NCI-H1417 (cell line): ENCODE results near the gene DDX23.
"Not testable (repeated sequence)": the region's sequence is repeated elsewhere in the genome, so short reads cannot be mapped to it uniquely, and the experiment has no call there.

ENCODE experiments used
- DNase-seq, 3 experiments: peaks; one replicate each; lab custom pipeline; 2025; lab: John Stamatoyannopoulos, UW

DDX23 gene

DNA sequence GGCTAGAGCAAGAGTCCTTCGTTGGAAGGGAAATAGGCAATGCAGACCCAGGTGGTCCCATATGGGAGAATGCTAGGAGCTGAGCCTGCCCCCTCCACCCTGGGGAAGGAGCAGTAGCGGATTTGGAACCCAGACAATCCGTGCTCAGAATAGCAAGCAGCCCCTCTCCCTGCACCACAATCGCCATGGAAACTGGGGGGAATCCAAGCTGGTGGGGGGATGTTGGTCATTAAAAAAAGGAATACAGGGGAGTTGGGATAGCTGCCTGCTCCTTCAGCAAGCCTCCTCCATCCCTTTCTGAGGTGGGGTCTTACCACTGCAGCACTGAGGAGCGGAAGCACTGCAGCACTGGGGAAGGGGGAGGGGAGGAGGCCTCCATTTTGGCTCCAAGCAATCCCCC, 10.8 kb upstream of the DDX23 start:
- no peak for DNase-seq

DNA sequence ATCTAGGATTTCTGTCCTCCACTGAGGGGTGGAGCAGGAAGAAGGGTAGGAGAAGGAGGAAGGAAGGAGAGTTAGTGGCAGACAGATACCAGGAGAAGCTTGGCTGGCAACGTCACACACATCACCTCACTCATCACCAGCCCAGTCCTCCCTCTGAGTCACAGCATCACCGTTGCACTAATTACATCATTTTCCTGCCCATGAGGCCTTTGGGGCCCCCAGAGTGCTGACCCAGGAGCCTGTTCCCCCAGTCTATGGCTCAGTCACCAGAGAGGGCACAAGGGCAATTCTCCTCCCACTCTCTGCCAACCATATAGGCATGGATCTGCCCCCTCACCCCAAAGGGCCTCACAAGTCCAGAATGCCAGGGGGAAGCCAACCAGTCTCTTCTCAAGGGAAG, 9.1 kb upstream of the DDX23 start:
- no peak for DNase-seq

DNA sequence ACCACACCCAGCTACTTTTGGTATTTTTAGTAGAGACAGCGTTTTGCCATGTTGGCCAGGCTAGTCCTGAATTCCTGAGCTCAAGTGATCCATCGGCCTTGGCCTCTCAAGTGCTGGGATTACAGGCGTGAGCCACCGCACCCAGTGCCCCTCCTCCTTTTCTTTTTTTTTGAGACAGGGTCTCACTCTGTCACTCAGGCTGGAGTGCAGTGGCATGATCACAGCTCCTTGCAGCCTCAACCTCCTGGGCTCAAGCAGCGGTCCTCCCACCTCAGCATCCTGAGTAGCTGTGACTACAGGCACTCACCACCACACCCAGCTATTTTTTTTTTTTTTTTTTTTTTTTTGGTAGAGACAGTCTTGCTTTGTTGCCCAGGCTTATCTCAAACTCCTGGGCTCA, 8.3 kb upstream of the DDX23 start:
- not testable (repeated sequence) for DNase-seq

DNA sequence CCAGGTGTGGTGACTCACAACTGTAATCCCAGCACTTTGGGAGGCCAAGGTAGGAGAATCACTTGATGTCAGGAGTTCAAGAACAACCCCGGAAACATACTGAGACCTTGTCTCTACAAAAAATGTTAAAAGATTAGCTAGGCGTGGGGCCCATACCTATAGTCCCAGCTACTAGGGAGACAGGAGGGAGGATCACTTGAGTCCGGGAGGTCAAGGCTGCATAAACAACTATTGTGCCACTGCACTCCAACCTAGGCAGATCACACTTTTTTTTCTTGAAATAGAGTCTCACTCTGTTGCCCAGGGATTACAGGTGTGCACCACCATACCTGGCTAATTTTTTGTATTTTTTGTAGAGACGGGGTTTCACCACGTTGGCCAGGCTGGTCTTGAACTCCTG, 7.6 kb upstream of the DDX23 start:
- no peak for DNase-seq

DNA sequence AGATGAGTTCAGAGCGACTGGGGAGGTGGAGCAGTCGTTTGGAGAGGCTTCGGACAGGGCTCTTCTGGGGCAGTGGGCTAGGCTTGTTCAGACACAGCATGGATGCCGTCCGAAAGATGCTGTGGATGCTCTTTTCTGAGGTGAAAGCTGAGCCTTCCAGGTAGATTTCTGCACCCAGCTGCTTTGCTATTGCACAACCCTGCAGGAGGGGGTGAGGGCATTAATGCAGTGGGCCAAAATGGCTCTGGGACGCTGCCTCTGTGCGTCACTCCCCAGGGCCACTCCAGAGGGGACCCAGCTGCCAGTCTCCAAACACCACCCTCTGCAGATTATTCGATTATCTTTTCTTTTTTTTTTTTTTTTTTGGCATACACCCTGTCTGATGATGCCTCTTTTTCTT, 6.1 kb upstream of the DDX23 start:
- no peak for DNase-seq

DNA sequence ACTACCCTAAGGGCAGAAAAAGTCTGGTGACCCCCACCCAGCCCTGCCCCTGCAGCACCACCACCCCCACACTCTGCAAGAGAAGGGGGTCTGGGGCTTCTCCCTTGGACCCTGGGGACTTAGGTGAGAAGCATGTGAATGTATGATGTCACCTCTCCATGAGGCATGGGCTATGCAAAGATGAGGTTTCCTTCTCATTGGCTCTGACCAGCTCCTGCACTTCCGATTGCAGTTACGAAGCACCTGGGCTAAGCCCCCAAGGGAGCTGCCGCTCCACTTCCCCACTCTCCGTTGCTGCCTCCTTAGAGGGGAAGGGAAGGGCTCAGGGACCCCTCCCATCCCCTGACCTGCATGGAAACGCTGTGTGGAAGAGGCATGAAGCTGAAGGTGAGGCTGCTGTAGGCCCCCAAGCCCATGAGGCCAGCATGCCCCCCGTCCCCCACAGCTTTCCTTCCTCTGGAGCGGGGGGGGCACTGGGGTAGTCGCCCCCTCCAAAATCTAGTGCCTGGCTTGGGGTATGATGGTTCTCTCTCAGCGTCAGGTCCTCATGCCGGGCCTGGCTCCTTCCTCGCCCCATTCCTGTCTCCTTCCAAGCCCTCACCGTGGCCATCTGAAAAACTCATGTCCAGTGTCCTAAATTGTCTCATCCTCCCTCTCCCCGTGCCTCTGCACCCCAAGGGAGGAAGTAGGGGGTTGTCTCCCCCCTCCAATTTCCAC, 5.5 kb upstream of the DDX23 start:
- DNase-seq: no peak

DNA sequence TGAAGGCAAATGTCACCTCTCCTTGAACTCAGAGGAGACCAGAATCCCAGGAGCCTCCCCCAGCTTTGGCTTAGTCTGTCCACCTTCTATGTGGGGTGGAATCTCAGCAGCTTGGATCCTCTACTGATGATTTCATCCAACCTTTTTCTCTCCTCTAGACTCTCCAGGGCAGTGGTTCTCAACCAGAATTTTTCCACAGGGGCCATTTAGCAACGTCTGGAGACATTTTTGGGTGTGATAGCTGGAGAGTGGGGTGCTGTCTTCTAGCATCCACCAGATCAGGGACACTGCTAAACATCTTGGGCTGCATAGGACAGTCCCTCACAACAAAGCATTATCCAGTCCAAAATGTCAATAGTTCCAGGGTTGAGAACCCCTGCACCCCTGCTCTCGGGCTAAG, 4.4 kb upstream of the DDX23 start:
- no peak for DNase-seq

DNA sequence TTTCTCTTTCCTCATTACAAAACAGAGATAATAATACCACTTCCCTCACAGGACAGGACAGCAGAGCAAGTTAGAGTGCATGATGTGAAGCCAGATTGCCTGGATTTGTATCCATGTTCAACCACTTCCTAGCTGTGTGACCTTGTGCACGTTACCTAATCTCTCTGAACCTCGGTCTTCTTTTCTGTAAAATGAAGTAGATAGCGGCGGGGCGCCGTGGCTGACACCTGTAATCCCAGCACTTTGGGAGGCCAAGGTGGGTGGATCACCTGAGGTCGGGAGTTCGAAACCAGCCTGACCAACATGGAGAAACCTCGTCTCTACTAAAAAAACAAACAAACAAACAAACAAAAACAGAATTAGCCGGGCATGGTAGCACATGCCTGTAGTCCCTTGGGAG, 3.0 kb upstream of the DDX23 start:
- not testable (repeated sequence) for DNase-seq

DNA sequence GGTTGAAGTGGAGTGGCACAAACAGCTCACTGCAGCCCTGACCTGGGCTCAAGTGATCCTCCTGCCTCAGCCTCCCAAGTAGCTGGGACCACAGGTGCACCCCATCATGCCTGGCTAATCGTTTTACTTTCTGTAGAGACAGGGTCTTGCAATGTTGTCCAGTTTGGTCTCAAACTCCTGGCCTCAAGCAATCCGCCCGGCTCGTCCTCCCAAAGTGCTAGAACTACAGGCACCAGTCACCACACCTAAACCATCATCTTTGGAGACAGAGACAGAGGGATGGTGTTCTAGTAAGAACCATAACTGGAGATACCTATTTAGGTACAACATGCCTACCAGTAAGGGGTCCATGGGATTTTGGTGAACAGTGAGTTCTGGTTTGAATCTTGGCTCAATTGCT, 2.5 kb upstream of the DDX23 start:
- DNase-seq: no peak

DNA sequence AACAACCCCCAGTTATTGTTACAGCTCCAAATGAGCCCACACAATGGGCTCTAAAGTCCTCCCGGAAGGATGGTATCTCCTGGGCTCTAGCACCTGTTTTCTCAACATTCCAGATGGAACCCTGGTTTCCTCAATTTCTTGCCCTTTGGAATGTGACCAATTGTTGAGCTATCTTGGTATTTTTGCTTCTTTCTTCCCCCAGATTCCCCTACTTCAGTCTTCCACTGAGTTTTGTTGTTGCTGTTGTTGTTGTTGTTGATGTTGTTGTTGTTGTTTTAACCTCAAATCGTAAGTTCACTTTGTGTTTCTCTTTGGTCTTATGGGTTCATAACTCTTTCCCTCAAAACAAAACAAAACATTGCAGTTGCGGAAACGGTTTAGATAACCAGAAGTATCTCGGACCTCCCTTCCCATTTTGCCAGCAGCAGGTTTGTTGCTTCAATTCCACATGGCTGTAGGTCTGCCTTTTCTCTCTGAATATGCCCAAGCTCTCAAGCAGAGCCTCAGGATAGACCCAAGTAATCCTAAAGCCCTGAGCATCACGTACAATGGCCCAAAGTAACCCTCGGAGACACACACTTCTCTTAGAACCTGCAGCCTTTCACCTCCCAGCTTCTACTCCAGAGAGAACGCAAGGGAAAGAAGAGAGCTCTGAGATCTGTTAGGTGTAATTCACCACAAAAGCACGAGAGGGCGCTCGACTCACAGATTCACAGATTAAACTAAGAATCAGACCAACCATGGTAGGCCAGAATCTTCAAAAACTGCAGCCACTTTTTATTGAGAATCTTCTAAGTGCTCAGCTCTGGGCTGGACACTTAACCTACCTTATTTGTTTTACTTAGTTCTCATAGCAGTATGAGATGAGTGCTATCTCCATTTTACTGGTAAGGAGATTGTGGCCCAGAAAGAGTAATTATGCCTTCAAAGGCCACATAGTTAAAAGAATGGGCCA, 1.0 kb upstream of the DDX23 start:
- peak; percentile 88 to 97 (median 94) for DNase-seq

DNA sequence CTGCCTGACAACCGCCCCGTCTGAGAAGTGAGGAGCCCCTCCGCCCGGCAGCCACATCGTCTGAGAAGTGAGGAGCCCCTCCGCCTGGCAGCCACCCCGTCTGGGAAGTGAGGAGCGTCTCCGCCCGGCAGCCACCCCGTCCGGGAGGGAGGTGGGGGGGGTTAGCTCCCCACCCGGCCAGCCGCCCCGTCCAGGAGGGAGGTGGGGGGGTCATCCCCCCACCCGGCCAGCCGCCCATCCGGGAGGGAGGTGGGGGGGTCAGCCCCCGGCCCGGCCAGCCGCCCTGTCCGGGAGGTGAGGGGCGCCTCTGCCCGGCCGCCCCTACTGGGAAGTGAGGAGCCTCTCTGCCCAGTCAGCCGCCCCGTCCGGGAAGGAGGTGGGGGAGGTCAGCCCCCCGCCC, 9.9 kb downstream of the DDX23 start:
- not testable (repeated sequence) for DNase-seq

DNA sequence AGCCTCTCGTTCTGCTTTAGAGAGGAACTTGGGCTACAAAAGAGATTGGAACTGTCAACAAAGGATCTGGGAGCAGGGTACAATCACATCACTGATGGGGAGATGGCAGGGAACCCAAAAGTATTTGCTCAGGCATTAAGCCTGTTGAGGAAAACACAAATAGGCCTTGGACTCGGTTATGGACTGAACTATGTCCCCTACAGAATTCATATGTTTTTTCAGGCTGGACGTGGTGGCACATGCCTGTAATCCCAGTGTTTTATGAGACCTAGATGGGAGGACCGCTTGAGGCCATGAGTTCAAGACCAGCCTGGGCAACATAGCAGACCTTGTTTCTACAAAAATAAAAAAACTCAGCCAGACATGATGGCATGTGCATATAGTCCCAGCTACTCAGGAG, 13.9 kb downstream of the DDX23 start:
- DNase-seq: no peak

DNA sequence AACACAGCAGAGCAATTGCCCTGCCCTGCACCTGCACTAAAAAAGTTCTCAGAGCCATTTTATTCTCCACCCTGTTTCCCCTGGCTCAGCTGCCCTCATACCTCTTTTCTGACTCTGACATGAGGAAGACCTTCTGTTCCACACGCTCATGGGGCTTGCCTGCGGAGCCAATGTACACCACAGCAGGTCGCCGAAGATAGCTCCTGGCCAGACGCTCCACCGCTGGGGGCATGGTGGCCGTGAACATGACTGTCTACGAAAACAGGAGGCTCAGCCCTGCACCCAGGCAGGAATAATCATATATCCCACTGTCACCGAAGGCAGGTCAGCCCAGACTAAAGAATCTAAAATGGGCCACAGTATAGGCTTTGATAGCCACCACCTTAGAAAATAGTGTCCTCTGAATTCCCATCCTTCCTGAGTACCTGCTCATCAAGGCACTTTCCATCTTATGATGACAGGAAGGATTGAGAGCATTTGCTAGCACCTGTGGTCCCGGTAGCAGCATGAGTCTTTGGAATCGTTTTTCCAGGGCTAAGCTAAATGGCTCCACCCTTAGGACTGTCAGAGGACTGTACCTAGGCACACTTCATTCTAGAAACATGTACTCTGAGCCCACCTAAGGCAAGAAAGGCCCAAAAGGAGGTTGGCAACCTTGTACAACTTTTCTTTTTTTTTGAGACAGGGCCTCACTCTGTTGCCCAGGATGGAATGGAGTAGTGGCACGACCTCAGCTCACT, 19.5 kb downstream of the DDX23 start:
- no peak for DNase-seq

DNA sequence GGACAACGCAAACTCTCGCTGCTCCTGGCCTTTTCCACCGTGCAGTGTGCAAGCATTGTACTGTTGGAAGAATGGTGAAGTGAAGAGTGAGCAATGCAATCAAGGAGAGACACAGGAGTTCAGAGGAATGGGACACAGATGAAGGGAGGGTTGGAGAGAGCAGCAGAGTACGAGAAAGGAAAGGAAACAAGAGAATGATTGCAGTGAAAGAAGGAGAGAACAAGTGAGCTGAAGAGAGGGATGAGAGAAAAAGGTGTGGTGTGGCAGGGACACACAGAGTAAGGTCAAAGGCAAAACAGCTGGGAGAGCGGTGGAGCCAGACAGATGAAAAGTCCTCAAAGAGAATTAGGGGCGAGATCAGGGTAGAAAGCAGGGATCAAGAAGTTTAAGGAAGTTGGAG, 20.7 kb downstream of the DDX23 start:
- DNase-seq: no peak

DNA sequence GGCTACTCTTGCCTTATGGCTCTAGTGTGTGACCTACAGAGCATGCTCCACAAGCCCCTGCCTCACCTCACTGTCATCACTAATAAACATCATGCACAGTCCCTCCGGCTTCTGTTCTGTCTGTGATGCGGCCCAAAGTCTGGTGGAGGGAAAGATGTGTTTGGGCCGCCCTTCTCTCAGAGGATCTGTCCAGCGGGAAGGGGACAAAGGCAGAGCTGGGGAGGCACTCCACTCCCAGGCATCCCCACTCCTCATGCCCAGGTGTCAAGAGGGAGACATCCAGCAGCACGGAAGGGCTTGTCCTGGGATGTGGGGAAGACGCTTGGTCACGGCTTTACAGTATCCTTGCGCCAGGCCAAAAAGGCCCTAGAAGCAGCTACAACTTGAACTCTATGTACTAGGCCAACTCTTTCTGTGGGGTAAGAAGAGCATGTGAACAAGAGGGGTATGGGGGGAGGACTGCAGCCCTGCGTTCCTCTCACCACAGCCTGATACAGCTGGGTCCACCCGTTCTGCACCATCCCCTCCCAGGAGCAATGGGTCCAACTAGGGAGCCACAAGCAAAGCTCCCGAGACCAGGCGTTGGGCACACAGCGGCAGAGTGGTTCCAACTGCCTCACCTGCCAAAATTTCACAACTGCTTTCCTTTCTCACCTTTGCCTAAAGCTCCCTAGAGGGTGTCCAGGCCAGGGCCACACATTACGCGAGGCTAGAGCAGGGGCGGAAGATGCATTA, 23.0 kb downstream of the DDX23 start:
- DNase-seq: no peak

DNA sequence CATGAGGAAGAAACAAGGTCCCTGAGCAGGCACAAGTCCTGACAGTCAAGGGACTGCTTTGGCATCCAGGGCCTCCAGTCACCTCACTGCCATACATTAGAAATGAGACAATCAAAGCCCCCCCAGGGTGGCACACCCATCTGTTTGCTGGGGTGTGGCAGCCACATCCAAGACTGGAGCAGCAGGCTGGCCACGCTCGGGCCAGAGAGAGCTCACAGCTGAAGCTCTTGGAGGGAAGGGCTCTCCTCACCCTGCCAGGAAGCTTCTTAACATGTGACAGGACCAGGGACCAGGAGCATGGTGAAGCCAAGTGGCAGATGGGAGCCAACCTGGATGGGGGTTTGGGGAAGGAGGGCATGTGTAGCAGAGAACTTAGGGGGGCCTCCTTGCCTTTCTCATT, 23.7 kb downstream of the DDX23 start:
- no peak for DNase-seq

DNA sequence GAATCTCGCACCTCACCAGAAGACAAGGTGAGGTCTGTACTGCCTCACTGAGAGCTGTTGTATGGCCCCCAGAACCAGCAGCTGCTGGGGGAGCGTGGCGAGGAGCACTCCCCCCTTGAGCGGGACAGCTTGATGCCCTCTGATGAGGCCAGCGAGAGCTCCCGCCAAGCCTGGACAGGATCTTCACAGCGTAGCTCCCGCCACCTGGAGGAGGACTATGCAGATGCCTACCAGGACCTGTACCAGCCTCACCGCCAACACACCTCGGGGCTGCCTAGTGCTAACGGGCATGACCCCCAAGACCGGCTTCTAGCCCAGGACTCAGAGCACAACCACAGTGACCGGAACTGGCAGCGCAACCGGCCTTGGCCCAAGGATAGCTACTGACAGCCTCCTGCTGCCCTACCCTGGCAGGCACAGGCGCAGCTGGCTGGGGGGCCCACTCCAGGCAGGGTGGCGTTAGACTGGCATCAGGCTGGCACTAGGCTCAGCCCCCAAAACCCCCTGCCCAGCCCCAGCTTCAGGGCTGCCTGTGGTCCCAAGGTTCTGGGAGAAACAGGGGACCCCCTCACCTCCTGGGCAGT, 24.4 kb downstream of the DDX23 start:
- DNase-seq: no peak

DNA sequence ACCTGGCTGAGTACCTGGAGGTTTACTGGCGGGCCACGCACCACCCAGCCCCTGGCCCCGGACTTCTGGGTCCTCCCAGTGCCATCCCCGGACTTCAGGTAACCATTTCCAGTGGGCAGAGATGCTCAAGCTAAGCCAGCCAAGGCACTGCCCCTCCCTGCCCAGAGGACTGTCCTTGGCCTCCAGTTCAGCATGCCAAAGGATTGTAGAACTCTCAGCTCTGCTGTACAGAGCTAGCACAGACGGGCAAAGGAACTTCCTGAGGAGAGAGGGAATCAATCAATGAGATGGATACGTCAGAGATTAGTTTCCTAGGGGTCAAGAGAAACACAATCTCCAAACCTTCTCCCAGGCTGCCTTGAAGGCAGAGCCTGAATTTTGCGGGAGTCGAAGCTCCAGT, 24.9 kb downstream of the DDX23 start:
- DNase-seq: no peak

DNA sequence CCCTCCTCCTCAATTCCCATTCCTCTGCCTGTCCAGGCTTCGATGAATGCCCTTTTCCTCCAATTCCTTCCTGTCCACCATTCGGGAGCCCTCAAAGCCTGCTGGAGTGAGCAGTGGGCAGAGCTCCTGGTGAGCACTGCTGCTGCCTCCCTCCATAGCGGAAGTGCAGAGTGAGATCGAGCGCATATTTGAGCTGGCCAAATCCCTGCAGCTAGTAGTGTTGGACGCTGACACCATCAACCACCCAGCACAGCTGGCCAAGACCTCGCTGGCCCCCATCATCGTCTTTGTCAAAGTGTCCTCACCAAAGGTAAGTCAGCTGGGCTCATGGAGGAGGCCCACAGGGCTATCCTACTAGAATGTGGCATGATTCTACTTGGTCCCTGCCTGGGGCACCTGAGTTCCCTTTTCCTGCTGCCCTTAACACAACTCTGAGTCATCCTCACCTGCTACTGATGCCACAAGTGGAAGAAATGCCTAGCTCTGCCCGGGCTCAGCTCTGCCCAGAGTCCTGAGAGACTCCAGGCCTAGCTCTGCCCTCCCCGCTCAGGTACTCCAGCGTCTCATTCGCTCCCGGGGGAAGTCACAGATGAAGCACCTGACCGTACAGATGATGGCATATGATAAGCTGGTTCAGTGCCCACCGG, 25.6 kb downstream of the DDX23 start:
- DNase-seq: no peak

DNA sequence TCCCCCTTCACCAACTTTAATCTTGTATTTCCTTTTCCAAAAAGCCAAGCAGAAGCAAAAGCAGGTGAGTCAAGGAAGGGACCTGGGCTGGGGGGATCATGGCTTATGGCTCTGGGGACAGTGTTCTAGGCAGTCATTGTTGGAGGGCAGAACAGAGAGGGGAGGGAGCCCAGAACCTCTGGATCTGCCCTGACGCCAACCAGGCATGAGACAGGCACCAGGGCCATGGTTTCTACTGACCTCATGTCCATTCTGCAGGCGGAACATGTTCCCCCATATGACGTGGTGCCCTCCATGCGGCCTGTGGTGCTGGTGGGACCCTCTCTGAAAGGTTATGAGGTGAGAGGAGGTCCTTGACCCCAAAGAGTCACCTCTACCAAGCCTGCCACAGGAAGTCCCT, 27.1 kb downstream of the DDX23 start:
- no peak for DNase-seq

DNA sequence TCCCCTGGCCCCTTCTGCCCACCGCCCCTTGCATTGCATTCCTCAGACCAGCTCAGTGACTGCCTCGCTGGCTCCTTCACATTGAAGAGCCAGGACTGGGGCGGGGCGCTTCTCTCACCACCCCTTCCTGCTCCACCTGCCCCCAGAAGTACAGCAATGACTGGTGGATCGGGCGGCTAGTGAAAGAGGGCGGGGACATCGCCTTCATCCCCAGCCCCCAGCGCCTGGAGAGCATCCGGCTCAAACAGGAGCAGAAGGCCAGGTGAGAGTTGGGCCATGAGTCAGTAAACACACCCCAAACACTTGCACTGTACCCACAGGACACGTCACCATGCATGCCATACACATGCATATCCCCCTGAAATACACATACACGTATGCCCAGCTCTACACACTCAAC, 27.9 kb downstream of the DDX23 start:
- DNase-seq: peak in 1 of 3 experiments; percentile 62
